PC-3 (cell line): ENCODE data around the gene LMLN. TPM values are rescaled to one million over a fixed set of nuclear protein-coding genes. Genes with fewer than 3 reads are reported as not detected.

Experiments
- ATAC-seq: fragments of 200-7000 bp; cut with Tn5 transposase; 2 replicates; pipeline ENCODE4 v1.9.1; 2020; ENCODE audit warnings: mild to moderate bottlenecking, moderate library complexity
- BruUV-seq: library from RNA; stranded (reverse); fragments of 400-500 nt; replicated peaks from 2 replicates; lab custom pipeline; 2021; lab: Mats Ljungman, UMichigan
- CTCF ChIA-PET: fragments of 300-600 bp; sonication (Branson Sonifier 250); formaldehyde crosslinking; loops from one replicate; lab custom pipeline; 2022; ENCODE audit warnings: antibody characterized with exemption; lab: Charles Lee
- POLR2A ChIA-PET: fragments of 300-600 bp; sonication (Branson Sonifier 250); formaldehyde crosslinking; loops from one replicate; lab custom pipeline; 2022; ENCODE audit warnings: antibody characterized with exemption; ENCODE audit not compliant: unreplicated experiment; lab: Charles Lee
- DNase-seq: peaks from one replicate; pipeline ENCODE4 v3.0.0-alpha.2; 2015
- H2AFZ ChIP-seq: fragments of 300-600 bp; sonication (generic); 2 replicates; pipeline ENCODE4 v1.6.0; 2016; ENCODE audit warnings: antibody characterized with exemption, low read length
- H3F3A ChIP-seq: fragments of 300-600 bp; sonication (generic); one replicate; pipeline ENCODE4 v1.6.0; 2017; ENCODE audit warnings: antibody characterized with exemption, low read length, control low read depth, mild to moderate bottlenecking; ENCODE audit not compliant: unreplicated experiment
- H3K27ac ChIP-seq: fragments of 300-600 bp; sonication (generic); 2 replicates; pipeline ENCODE4 v1.5.1; 2016; ENCODE audit warnings: mild to moderate bottlenecking, low read length
- H3K27me3 ChIP-seq: fragments of 300-600 bp; sonication (generic); 2 replicates; pipeline ENCODE4 v1.6.1; 2016; ENCODE audit warnings: low read length, mixed read lengths
- H3K36me3 ChIP-seq: fragments of 300-600 bp; sonication (generic); 2 replicates; pipeline ENCODE4 v1.6.1; 2016; ENCODE audit warnings: low read depth, mixed run types, low read length, mixed read lengths
- H3K4me1 ChIP-seq: fragments of 300-600 bp; sonication (generic); 2 replicates; pipeline ENCODE4 v1.5.1; 2016; ENCODE audit warnings: low read length; ENCODE audit not compliant: insufficient read depth
- H3K4me2 ChIP-seq: fragments of 300-600 bp; sonication (generic); 2 replicates; pipeline ENCODE4 v1.6.0; 2016; ENCODE audit warnings: low read length
- H3K4me3 ChIP-seq: fragments of 300-600 bp; sonication (generic); 2 replicates; pipeline ENCODE4 v1.5.1; 2016; ENCODE audit warnings: mild to moderate bottlenecking, low read length, mixed read lengths
- H3K79me2 ChIP-seq: fragments of 300-600 bp; sonication (generic); 2 replicates; pipeline ENCODE4 v1.6.1; 2017; ENCODE audit warnings: low read length, mixed read lengths
- H3K9ac ChIP-seq: fragments of 300-600 bp; sonication (generic); 2 replicates; pipeline ENCODE4 v1.6.0; 2016; ENCODE audit warnings: mild to moderate bottlenecking, low read length
- H3K9me2 ChIP-seq: fragments of 300-600 bp; sonication (generic); replicated peaks from 2 replicates; pipeline ENCODE4 v1.6.1; 2016; ENCODE audit warnings: mixed run types, low read length, mixed read lengths
- H3K9me3 ChIP-seq: fragments of 300-600 bp; sonication (generic); 2 replicates; pipeline ENCODE4 v1.6.1; 2016; ENCODE audit warnings: low read length, mixed read lengths
- H4K20me1 ChIP-seq: fragments of 300-600 bp; sonication (generic); 2 replicates; pipeline ENCODE4 v1.6.1; 2016; ENCODE audit warnings: low read length, mixed read lengths
- EZH2 ChIP-seq: fragments of 300-600 bp; sonication (generic); IDR thresholded peaks from one replicate; pipeline ENCODE4 v1.6.1; 2017; ENCODE audit warnings: antibody characterized with exemption, mild to moderate bottlenecking, low read length; ENCODE audit not compliant: unreplicated experiment
- EZH2phosphoT487 ChIP-seq: fragments of 300-600 bp; sonication (generic); IDR thresholded peaks from 2 replicates; pipeline ENCODE4 v1.6.1; 2018; ENCODE audit warnings: mild to moderate bottlenecking, antibody characterized with exemption, low read length, borderline replicate concordance
- intact Hi-C: fragments of 100-400 bp; cut with micrococcal nuclease; formaldehyde crosslinking; loops from 2 replicates; pipeline ENCODE4 v1.9.0; 2023
- total RNA-seq: library from RNA; depleted of rRNA; stranded (reverse); fragments of >200 nt; gene quantifications from 2 replicates; pipeline ENCODE4 v1.2.3, GENCODE V29; 2014
- TF ChIP-seq, protein P1 (sequence below): fragments of 300-600 bp; sonication (generic); conservative IDR thresholded peaks from 2 replicates; pipeline ENCODE4 v1.5.1; 2017; ENCODE audit warnings: antibody characterized with exemption, low read depth, mild to moderate bottlenecking, low read length

Gene LMLN
- total RNA-seq, 1 experiment from 2014 or later = 3.7 TPM

DNA sequence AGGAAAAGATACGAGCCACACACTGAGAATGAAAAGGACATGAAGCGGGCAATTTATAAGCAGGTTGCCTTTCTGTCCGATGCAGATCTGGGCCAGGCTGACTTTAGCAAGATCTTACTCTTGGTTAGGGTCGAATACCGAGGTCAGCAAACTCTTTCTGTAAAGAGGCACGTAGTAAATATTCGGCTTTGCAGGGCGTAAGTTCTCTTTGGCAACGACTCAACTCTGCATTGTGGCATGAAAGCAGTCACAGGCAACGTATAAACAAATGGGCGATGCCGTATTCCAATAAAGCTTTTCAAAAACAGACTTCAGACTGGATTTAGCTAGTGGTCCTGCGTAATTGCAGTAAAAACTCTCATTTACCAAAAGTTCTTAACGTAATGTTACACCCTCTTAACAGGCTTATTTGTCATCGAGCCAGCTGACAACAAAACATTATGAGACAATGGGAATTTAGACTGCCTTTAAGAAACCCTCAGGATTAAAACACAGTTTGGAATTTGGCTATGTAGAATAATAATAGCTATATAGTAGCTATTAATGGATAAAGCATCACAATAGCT is 23.1 kb upstream of the LMLN start:
- ATAC-seq = no peak
- no peaks in the 10 kb centered on the region for H3K4me1 ChIP-seq
- ChIA-PET CTCF (no interaction called here), POLR2A (no interaction called here)
- no peaks in the 10 kb centered on the region for H3F3A ChIP-seq
- H3K9me3 ChIP-seq = no peaks in the 10 kb centered on the region
- no peaks in the 10 kb centered on the region for H4K20me1 ChIP-seq
- no peak overlapping the region for H3K4me2 ChIP-seq
- no peaks in the 10 kb centered on the region for H3K36me3 ChIP-seq
- no peak overlapping the region for H3K27ac ChIP-seq
- H3K79me2 ChIP-seq = no peaks in the 10 kb centered on the region
- no peak overlapping the region for H3K4me3 ChIP-seq
- no TSS peak for BruUV-seq
- intact Hi-C loops = no loop called here
- no peak overlapping the region for H2AFZ ChIP-seq
- H3K9ac ChIP-seq = no peak overlapping the region
- no peaks in the 10 kb centered on the region for H3K27me3 ChIP-seq
- DNase-seq = no peak
- H3K9me2 ChIP-seq = no peaks in the 10 kb centered on the region
- TF ChIP-seq EZH2phosphoT487 (no peak), EZH2 (no peak)
- TF ChIP-seq, protein P1, sequence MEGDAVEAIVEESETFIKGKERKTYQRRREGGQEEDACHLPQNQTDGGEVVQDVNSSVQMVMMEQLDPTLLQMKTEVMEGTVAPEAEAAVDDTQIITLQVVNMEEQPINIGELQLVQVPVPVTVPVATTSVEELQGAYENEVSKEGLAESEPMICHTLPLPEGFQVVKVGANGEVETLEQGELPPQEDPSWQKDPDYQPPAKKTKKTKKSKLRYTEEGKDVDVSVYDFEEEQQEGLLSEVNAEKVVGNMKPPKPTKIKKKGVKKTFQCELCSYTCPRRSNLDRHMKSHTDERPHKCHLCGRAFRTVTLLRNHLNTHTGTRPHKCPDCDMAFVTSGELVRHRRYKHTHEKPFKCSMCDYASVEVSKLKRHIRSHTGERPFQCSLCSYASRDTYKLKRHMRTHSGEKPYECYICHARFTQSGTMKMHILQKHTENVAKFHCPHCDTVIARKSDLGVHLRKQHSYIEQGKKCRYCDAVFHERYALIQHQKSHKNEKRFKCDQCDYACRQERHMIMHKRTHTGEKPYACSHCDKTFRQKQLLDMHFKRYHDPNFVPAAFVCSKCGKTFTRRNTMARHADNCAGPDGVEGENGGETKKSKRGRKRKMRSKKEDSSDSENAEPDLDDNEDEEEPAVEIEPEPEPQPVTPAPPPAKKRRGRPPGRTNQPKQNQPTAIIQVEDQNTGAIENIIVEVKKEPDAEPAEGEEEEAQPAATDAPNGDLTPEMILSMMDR = no peak

DNA sequence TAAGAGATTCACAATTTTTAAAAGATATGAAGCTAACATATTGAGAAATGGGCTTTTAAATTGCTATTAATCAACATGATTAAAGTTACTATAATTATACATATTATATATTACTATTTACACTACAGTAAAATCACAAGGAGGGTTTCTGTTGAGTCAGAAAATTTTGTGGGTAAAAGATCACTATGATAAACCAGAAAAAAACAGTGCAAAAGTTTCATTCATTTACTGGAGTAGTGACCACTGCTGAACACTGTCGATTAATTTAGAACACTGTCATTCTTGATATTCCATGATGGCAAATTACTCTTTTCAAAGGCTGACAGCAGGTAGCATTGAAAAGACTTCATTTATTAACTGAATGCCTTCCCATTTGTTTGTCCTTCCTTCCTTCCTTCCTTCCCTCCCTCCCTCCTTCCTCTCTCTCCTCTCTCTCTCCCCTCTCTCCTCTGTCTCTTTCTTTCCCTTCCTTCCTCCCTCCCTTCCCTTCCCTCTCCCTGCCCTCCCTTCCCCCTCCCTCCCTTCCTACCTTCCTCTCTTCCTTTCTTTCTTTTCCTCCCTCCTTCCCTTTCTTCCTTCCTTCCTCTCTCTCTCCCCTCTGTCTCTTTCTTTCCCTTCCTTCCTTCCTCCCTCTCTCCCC is 19.2 kb upstream of the LMLN start:
- H3K79me2 ChIP-seq = no peaks in the 10 kb centered on the region
- DNase-seq = no peak
- ATAC-seq = peak; percentile 42; the same call in 1 of the 2 replicates
- BruUV-seq = no TSS peak
- H3K9me3 ChIP-seq = no peaks in the 10 kb centered on the region
- no peak overlapping the region for H3K27ac ChIP-seq
- no peak overlapping the region for H3K4me3 ChIP-seq
- H3K4me2 ChIP-seq = no peak overlapping the region
- no peaks in the 10 kb centered on the region for H4K20me1 ChIP-seq
- no peaks in the 10 kb centered on the region for H3K4me1 ChIP-seq
- H3K27me3 ChIP-seq = no peaks in the 10 kb centered on the region
- ChIA-PET POLR2A (no interaction called here), CTCF (no interaction called here)
- no peaks in the 10 kb centered on the region for H3F3A ChIP-seq
- no peak overlapping the region for H3K9ac ChIP-seq
- H3K9me2 ChIP-seq = no peaks in the 10 kb centered on the region
- intact Hi-C loops = no loop called here
- H2AFZ ChIP-seq = no peak overlapping the region
- TF ChIP-seq, protein P1 = no peak
- TF ChIP-seq EZH2 (no peak), EZH2phosphoT487 (no peak)
- no peaks in the 10 kb centered on the region for H3K36me3 ChIP-seq
